K562 (cell line): Measurements from ENCODE around the gene CELF6.
"Not testable (repeated sequence)": the region's sequence is repeated elsewhere in the genome, so short reads cannot be mapped to it uniquely, and the experiment has no call there.

ENCODE experiments used
- CHD1 ChIP-seq: fragments of 200-600 bp; sonication (generic); IDR thresholded peaks from one replicate; pipeline ENCODE4 v1.6.1; 2012; ENCODE audit warnings: mild to moderate bottlenecking, moderate library complexity, low read length, inconsistent platforms
- COPS2 ChIP-seq: fragments of 450-650 bp; conservative IDR thresholded peaks from 2 replicates; pipeline ENCODE4 v1.6.1; 2016; ENCODE audit warnings: mild to moderate bottlenecking, moderate library complexity
- EZH2 ChIP-seq: IDR thresholded peaks from 2 replicates; pipeline ENCODE4 v1.6.1; 2012; ENCODE audit warnings: low read depth, mild to moderate bottlenecking, inconsistent platforms, low read length, borderline replicate concordance
- FOXJ2 ChIP-seq: fragments of 200-800 bp; sonication (Bioruptor generic); IDR thresholded peaks from 2 replicates; pipeline ENCODE4 v1.6.1; 2016; ENCODE audit warnings: missing genetic modification characterization, missing compliant biosample characterization
- PHF20 ChIP-seq: fragments of 450-650 bp; IDR thresholded peaks from 2 replicates; pipeline ENCODE4 v1.6.1; 2018; ENCODE audit not compliant: partially characterized antibody
- XRCC3 ChIP-seq: fragments of 450-650 bp; IDR thresholded peaks from 2 replicates; pipeline ENCODE4 v1.6.1; 2017; ENCODE audit warnings: mild to moderate bottlenecking, moderate library complexity
- ZNF668 ChIP-seq: fragments of 250-450 bp; sonication (Bioruptor Pico); IDR thresholded peaks from 2 replicates; pipeline ENCODE4 v1.8.0; 2022; ENCODE audit warnings: mild to moderate bottlenecking, inconsistent platforms
- TF ChIP-seq, protein P1 (sequence below), 3 experiments: IDR thresholded peaks in 2 of 3; conservative IDR thresholded peaks in 1 of 3; 2 replicates each; pipeline ENCODE4 v1.5.1; 2011 to 2012; ENCODE audit warnings: low read length in 3 of 3, mild to moderate bottlenecking in 3 of 3, control low read depth in 2 of 3, improper control_type of control experiment in 1 of 3, inconsistent platforms in 1 of 3, low read depth in 1 of 3, mixed read lengths in 1 of 3, moderate library complexity in 1 of 3; ENCODE audit not compliant: insufficient read depth in 2 of 3
- TF ChIP-seq, protein P2 (sequence below): fragments of 250-450 bp; sonication (Bioruptor Pico); IDR thresholded peaks from 2 replicates; pipeline ENCODE4 v1.4.0; 2020; ENCODE audit warnings: mild to moderate bottlenecking, moderate library complexity

- not testable (repeated sequence) for TF ChIP-seq EZH2; COPS2; ZNF668 (CRISPR knock-in tag); XRCC3; PHF20; CHD1; FOXJ2 (tag)
- TF ChIP-seq, protein P1, sequence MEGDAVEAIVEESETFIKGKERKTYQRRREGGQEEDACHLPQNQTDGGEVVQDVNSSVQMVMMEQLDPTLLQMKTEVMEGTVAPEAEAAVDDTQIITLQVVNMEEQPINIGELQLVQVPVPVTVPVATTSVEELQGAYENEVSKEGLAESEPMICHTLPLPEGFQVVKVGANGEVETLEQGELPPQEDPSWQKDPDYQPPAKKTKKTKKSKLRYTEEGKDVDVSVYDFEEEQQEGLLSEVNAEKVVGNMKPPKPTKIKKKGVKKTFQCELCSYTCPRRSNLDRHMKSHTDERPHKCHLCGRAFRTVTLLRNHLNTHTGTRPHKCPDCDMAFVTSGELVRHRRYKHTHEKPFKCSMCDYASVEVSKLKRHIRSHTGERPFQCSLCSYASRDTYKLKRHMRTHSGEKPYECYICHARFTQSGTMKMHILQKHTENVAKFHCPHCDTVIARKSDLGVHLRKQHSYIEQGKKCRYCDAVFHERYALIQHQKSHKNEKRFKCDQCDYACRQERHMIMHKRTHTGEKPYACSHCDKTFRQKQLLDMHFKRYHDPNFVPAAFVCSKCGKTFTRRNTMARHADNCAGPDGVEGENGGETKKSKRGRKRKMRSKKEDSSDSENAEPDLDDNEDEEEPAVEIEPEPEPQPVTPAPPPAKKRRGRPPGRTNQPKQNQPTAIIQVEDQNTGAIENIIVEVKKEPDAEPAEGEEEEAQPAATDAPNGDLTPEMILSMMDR (IDR thresholded peaks at IDR 0.05 in 2 of 3, conservative IDR thresholded peaks at IDR 0.05 in 1 of 3; ENCODE audit: insufficient read depth in 2 of 3, low read depth in 1 of 3, low read length in 3 of 3), result not testable (repeated sequence)
- TF ChIP-seq, protein P2, sequence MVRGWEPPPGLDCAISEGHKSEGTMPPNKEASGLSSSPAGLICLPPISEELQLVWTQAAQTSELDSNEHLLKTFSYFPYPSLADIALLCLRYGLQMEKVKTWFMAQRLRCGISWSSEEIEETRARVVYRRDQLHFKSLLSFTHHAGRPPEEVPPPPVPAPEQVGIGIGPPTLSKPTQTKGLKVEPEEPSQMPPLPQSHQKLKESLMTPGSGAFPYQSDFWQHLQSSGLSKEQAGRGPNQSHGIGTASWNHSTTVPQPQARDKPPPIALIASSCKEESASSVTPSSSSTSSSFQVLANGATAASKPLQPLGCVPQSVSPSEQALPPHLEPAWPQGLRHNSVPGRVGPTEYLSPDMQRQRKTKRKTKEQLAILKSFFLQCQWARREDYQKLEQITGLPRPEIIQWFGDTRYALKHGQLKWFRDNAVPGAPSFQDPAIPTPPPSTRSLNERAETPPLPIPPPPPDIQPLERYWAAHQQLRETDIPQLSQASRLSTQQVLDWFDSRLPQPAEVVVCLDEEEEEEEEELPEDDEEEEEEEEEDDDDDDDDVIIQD, result not testable (repeated sequence)
Measured at GRCh38 chr15:72275635-72276325, 44.2 kb downstream of the CELF6 start.
